ENCODE results near the gene SH3BP5.
A peak's percentile ranks its signal among the peaks of the same experiment; 100 is the strongest.

SH3BP5 gene

DNA sequence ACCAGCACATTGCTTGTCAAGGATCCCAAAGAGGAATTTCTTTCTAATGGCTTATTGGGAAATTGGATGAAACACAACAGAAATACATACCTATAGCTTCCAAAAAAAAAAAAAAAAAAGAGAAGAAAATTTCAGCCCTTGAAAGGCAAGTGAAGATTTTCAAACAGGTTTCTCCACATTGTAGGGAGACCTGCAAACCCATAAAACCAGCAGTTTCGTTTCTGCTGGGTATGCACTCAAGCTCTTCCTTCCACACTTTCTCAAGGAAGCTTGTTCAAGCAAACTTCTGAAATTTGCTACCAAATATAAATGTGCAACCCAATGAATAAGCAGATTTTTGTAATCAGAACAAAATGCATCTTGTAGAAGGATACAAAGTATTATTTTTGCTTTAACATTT lies 15.9 kb upstream of the SH3BP5 start:
- DNase-seq, result no peak

DNA sequence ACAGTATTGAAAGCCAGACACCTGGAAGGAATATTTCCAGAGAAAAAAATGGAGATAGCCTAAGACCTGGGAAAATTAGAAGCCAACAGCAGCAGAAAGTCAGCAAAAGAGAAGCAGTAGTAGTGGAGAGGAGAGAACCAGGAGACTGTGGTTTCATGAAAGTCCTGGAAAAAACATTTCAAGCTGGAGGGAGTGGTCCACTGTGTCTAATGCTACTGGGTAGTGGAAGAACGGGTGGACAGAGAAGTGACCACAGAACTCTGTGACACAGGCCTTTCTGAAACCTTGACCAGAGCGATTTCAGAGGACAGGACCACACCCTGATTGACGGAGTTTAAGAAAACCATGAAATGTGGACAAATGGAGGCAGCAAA lies 15.3 kb upstream of the SH3BP5 start:
- no peak for DNase-seq

- DNase-seq, result no peak
Observed at GRCh38 chr3:15347063-15347736, 14.8 kb upstream of the SH3BP5 start.

DNA sequence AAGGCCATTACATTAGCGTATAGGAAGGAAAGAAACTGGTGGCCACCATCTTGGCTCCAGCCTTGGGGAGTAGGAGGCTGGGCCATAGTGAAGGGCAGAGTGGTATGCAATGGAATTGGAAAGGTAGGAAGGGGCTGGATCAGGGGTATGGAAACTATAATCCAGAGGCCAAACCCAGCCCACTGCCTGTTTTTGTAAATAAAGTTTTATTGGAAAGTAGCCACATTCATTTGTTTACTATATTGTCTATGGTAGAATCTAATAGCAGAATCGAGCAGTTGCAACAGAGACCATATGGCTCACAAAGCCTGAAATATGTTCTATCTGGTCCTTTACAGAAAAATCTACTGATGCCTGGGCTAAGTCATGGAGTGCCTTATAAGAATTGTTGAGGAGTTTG lies 14.1 kb upstream of the SH3BP5 start:
- DNase-seq, result no peak

DNA sequence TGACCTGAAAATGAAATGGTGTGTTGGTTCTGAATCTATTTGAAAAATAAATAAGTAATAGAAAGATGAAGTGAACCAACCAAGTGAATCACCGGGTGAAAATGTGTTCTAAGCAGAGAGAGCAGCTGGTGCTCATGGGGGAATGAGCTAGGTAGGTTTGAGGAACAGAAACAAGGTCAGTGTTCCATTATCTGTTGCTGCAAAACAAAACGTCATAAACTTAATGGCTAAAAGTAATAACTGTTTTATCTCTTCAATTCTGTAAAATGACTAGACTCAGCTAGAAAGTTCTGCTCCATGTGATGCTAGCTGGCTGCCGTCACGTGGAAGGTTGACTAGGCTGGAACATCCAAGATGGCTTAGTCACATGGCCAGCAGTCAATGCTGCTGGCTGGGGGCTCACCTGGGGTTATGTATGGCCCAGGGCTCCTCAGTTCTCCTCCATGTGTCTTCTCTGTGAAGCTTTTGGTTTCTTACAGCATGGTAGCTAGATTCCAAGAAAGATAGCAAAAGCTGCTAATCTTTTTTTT lies 13.3 kb upstream of the SH3BP5 start:
- DNase-seq, result no peak

DNA sequence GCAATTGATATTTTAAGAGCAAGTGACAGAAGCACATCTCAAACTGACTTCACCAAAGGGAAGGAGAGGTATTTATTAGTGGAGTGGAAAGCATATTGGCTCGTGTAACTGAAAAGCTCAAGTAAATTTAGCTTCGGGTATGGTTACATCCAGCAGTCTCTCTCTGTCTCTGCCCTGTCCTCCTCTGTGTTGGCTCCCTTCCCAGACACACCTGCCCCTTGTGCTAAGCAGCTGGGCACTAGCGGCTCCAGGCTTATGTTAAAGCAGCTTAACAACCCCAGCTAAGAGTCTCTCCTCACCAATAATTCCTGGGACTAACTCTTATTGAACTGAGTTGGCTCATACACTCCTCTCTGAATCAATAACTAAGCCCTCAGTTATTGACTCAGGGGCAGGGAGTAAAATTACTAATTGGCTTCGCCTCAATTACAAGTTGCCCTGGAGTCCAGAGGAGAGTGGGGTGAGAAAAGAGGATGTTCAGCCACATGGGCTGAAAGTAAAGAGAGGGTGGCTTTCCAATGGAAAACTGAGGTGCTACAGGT lies 12.8 kb upstream of the SH3BP5 start:
- no peak for DNase-seq

GRCh38 chr3:15342945-15343344 lies 10.6 kb upstream of the SH3BP5 start:
- DNase-seq, result no peak

GRCh38 chr3:15342246-15342645 lies 9.9 kb upstream of the SH3BP5 start:
- DNase-seq, result no peak

DNA sequence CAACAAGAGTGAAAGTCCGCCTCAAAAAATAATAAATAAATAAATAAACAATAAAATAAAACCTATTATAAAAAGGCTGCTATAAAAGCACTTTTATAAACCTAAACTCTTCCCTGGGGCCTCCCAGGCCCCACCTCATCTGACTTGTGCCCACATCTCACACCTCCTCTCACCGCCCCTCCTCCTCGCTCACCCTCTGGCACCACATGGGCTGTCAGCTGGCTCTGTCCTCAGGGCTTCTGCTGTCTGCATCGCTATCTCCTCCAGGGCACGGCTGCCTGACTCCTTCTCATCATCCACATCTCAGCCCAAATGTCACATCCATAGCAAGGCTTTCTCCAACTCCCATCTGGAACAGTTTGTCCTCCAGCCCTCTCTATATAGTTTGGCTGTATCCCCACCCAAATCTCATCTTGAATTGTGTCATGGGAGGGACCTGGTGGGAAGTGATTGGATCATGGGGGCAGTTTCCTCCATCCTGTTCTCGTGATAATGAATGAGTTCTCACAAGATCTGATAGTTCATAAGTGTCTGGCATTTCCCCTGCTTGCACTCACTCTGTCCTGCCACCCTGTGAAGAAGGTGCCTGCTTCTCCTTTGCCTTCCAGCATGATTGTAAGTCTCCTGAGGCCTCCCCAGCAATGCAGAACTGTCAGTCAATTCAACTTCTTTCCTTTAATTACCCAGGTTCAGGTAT lies 8.8 kb upstream of the SH3BP5 start:
- DNase-seq, result no peak

DNA sequence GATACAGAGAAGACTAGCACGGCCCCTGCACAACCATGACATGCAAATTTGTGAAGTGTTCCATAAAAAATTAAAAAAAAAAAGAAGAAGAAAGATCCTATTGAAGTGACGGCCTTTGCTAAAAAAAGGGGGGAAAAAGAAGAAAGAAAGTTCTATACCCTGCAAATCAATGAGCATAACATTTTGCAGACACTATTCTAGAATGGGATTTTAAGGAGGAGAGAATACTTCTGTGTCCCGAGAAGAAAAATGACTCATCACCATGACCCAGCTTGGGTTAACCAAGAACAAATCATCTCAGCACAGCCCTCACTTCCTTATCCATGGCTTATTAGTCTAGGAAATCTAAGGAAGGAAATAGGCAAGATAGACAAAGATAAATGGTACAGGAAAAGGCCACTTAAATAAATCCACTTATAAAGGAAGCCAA lies 7.4 kb upstream of the SH3BP5 start:
- DNase-seq, result no peak

DNA sequence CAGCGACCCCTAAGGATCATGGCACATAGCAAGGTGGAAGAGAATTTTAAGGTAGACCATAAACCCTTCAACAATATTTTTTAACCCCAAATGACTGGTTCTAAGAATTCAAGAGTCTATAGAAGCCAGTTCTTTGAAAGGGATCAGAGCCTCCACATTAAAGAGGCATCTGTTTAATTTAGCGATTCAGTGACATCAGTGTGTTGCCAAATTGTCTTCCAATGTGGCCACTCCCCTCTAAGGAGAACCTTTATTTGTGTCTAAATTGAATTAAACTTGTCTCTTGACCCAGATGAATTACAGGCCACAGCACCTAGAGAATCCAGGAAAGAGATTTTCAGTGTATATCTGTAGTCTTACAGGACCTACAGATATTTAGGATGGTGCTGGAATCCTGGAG lies 6.6 kb upstream of the SH3BP5 start:
- no peak for DNase-seq

- DNase-seq, result no peak
Observed at GRCh38 chr3:15337963-15338362, 5.6 kb upstream of the SH3BP5 start.

GRCh38 chr3:15336057-15336456 lies 3.7 kb upstream of the SH3BP5 start:
- no peak for DNase-seq

DNA sequence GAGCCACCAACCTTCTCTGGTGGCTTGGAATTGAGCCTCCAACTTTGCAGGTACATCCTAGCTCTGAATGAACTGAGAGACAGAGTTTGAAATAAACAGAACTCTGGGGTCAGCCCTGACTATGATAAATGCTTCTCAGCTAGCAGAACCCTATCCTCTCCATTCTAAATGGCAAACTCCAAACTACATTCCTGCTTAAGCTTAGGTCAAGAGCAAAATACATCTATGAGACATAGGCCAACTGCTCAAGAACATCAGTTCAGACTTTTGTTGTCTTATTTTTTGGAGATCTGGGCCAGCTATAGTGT lies 1.5 kb upstream of the SH3BP5 start:
- no peak for DNase-seq

DNA sequence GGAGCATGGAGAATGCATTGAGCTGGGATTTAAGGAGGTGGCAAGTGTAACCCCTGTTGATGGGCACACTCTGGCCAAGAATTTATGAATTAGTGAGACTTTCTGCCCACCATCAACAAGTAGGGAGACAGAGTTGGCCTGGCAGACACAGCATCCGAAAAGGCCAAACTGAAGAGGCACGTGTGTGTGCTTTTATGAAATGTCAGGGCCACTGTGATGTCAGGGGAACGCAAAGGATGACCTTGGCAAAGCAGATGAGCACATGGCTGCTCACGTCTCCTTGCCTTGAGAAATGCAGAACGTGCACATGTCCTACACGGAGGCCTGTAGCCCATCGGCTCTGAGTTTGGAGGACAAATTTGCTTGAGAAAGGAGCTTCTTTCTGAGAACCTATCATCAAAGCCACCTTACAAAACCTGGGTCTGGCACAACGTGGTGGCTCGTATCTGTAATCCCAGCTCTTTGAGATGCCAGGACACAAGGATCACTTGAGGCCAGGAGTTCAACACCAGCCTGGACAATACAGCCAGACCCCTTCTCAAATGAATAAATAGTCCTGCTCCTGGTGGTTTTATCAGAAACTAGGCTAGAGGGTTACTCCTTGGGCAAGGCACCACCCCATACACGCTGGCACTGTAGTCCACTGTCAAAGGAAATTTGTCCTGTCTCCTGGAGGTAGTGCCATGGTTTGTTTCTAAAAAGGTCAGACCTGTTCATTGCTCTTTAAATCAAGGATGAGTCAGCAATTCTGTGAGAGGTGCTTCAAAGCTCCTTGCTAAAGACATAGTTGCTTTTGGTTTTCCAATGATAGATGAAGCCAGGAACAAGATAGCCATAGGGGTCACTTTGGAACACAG lies 941 bp upstream of the SH3BP5 start:
- no peak for DNase-seq

- peak; percentile 83 for DNase-seq
Observed at GRCh38 chr3:15331606-15332404, 581 bp downstream of the SH3BP5 start.

- no peak for DNase-seq
Observed at GRCh38 chr3:15331072-15331605, 1.2 kb downstream of the SH3BP5 start.

GRCh38 chr3:15330031-15330596 lies 2.3 kb downstream of the SH3BP5 start:
- DNase-seq, result no peak

GRCh38 chr3:15329046-15330005 lies 3.1 kb downstream of the SH3BP5 start:
- DNase-seq, result no peak

DNA sequence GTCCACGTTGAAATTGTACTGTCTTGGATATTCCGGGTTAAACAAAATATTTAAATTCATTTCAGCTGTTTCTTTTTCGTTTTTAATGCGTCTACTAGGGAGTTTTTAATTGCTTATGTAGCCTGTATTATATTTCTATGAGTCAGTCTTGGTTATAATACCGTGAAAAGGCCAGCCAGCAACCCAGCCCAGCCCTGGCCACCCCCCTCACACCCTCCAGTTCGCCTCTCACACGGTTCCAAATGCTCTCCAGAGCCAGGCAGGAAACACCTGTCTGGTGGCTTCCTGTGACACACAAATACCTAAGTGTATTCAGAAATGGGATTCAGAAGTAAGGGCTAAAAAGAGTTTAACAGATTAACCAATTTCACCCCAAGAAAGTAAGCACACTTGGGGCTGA lies 4.4 kb downstream of the SH3BP5 start:
- DNase-seq, result no peak
